HuH-7 (cell line): ENCODE measurements around the gene MYO1G.
A peak's percentile ranks its signal among the peaks of the same experiment; 100 is the strongest.
"Not testable (repeated sequence)": the region's sequence is repeated elsewhere in the genome, so short reads cannot be mapped to it uniquely, and the experiment has no call there.

Experiments used
- DNase-seq: peaks from one replicate; pipeline ENCODE4 v3.0.0; 2011; ENCODE audit warnings: low spot score

Gene MYO1G

DNA sequence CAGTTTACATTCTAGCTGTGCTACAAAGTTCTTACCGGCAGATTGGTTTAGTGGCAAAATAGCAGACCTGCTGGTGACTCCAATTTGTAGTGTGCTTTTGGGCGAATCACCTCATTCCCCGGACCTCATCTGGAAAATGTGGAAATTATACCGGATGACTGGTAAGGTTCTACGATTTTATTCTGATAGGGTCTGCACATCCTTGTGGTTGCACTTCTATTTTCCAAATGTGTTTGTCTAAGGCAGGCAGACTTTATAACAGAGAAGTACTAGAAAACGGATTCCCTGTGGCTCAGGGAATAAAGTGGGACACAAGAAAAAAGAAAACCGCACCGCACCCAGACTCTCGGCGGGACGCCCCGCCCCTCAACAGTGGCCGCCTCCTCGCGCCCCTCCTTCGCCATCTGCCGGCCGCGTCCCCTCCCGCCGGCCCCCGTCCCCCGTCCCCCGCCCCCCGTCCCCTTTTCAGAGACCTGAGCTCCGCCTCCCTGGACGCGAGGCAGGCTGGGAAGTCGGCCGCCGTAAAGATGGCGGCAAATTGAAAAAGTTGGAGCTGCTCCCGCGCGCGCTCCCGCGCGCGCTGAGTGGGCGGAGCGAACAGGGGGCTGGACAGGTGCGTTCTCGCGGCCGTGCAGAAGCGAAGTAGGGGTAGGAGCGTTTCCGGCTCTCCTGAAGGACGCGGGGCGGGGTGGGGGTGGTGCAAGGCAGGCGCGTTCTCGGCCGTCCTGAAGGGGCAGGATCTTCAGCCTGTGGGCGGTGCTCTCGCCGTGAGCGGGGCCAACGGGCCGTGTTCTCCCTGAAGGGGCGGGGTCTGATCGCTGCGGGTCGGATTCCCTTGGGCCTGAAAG lies 20.7 kb upstream of the MYO1G start:
- DNase-seq: peak; percentile 93

DNA sequence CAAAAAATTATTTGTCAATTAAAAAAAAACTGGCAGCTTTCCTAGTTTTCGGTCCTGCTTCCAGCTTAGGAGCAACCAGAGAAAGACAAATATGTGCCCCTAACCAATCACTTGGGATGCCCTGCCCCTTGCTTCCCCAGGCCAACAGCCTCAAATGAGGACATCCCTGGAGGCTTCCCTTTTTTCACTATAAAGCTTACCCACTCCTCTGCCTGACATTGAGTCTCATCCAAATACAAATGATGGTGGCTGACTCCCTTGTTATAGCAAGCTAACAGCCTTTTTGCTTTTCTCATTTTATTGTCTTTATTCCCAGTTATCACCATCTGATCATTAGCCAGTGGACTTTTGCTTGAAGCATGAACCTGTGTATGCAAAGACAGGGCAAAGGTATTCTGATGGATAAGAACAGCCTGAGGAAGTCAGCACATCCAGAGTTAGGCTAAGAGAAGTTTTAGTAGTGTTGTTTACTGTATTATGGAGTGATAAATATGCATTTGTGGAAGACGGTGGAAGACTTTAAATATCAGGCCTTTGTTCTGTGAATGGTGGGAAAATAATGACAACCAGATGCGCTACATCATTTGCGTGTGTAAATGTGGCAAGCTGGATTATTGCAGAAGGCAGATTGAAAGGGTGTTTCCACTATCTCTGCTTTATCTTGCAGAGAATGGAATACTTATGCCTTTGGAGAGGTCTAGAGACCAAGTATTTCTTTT lies 19.5 kb upstream of the MYO1G start:
- DNase-seq: no peak

GRCh38 chr7:44995555-44996493 lies 17.0 kb upstream of the MYO1G start:
- no peak for DNase-seq

- no peak for DNase-seq
Measured at GRCh38 chr7:44994877-44995554, 16.2 kb upstream of the MYO1G start.

GRCh38 chr7:44992004-44992795 lies 13.4 kb upstream of the MYO1G start:
- DNase-seq: not testable (repeated sequence)

DNA sequence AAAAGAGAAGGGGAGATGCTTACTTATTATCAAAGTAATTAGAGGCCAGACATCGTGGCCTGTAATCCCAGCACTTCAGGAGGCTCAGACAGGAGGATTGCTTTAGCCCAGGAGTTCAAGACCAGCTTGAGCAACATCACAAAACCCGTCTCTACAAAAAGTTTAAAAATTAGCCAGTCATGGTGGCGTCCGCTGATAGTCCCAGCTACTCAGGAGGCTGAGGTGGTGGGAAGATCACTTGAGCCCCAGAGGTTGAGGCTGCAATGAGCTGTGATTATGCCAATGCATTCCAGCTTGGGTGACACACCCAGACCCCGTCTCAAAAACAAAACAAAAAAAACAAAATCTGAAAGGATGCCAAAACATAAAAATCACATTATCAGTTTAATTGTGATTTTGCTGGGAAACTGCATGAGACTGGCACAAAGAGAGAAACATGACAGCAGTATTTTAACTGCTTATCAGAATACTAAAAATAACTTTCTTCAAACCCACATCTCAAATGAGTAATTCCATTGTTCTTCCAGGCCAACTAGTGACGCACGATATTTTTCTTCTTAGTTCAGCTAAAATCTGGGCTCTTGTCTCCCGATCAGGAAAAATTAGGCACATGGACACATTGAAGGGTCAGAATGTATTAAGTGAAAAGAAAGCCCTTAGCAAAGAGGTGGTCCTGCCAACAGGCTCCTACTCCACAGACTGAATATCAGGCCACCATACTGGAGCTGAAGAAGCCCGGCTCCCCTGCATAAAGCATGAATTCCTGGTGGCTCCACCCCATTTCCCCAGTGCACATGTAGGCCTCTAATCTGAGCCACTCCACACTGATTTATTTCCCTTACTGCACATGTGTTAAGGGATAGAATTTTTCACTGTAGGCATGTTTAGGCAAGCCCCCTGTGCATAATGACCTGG lies 11.6 kb upstream of the MYO1G start:
- DNase-seq: no peak

- no peak for DNase-seq
Measured at GRCh38 chr7:44989132-44989531, 10.3 kb upstream of the MYO1G start.

- DNase-seq: no peak
Measured at GRCh38 chr7:44988701-44989100, 9.9 kb upstream of the MYO1G start.

DNA sequence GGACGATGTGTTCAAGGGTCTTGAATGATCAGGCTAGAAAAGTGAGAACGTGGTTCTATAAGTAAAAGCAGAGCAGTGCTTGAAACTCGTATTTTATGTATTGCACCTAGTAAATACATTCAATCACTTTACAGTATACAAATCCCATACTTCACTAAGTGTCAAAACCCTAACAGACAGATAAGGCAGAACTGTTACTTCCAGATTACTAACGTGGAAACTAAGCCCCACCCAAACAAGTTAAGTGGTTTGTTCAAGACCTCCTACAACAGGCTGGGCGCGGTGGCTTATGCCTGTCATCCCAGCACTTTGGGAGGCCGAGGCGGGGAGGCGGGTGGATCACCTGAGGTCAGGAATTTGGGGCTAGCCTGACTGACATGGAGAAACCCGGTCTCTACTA lies 9.2 kb upstream of the MYO1G start:
- no peak for DNase-seq

DNA sequence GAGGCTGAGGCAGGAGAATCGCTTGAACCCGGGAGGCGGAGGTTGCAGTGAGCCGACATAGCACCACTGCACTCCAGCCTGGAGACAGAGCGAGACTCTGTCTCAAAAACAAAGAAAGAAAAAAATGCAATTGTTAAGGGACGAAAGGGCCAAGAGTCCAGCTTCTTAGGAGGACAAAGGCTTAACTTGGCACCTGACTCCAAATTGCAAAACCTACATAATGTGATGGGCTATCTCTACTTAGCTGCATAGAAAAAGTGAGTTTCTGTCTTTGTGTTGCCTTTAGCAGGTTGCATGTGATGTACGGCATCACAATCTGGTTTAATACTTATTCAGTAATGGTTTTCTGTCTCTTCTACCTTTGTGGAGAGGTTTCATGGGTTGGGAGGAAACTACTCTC lies 8.6 kb upstream of the MYO1G start:
- no peak for DNase-seq

DNA sequence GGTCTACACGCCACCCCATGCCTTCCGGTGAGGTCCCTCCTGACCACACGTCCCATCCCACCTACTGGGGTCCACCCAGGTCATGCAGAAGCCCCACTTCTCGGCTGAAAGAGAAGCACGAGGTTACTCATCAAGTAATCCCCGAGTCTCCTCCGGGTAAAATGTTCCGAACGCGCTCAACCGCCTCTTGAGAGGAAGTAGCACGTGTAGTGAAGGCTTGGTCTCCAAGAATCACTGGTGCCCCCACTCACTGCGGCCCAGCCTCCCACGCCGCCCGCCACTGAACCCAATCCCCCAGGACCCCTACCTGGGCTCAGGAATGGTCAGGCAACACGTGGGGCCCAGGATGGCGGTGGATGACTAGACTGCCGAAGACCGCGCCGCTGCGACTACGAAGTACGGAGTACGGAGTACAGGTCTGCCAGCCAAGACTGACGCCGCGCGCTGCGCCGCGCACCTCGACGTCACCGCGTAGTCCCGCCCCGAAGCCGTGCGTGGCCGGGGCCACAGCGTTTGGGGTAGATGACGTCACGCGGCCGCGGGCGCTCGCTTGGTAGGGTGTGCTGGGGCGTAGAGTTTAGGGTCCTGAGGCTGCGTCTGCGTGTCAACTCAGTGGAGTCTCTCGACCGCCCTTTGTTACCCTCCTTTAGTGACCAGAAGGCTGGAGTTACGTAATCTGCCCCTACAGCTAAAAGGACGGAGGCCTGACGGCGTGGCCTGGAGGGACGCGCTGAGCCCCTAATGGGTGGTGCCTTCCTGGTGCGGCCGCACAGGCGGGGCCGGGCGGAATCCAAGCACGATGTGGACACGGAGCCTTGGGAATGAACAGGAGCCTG lies 7.6 kb upstream of the MYO1G start:
- DNase-seq: peak; percentile 94

DNA sequence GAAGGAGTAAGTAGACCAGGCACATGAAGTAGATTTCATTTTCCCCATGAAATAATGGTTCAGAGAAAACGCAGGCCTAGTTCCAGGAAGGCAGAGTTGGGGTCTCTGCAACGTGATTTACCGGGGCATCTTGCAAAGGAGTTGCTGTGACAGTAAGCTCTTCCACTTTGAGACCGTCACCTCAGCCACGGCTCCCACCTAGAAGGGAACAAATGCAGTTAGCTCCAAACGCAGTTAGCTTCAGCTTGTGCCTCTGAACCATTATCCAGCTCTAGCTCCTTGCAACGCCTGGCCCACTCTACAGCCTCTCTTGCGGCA lies 7.0 kb upstream of the MYO1G start:
- DNase-seq: no peak

GRCh38 chr7:44985033-44985695 lies 6.3 kb upstream of the MYO1G start:
- DNase-seq: no peak

GRCh38 chr7:44984478-44984758 lies 5.6 kb upstream of the MYO1G start:
- DNase-seq: no peak

GRCh38 chr7:44983742-44984477 lies 5.1 kb upstream of the MYO1G start:
- DNase-seq: no peak

DNA sequence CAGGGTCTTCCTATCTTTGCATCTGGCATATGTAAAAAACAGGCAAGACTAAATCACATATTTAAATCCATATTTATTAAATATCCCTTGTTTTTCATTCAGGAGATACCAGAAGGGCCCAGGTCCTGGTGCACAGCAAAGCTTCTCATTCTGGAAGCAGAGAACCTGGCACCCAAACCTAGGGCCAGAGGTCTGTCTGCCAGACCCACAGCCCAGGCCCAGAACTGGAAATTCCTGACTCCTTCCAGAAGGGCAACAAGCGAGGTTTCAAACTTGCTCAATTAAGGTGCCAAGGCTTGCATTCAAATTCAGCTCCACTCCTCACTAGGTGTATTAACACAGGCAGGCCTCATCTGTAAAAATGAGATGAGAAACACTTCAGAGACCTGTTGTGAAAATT lies 4.2 kb upstream of the MYO1G start:
- DNase-seq: no peak

DNA sequence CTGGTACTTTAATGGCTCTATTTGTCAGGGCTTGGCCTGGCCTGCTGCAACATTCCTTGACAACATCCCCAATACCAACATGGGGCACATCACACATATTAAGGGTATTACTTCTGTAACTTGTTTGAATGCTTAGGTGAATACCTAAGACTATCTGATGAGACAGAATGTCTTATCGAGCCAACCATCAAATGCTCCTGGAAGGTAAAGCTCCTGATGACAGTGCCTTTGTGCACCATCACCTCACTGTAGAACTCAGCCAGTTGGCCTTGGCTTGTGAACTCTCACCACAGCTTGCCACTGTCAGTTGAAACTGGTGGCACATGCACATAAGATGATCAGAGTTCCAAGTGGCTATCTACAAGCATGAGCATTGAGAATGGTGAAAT lies 3.7 kb upstream of the MYO1G start:
- no peak for DNase-seq

- no peak for DNase-seq
Measured at GRCh38 chr7:44981035-44981706, 2.4 kb upstream of the MYO1G start.
